ENCODE data around the gene IGSF9.
A peak's percentile ranks its signal among the peaks of the same experiment; 100 is the strongest.
"Not testable (repeated sequence)": the region's sequence is repeated elsewhere in the genome, so short reads cannot be mapped to it uniquely, and the experiment has no call there.

Gene IGSF9

GRCh38 chr1:159913451-159914192 lies 31.8 kb downstream of the IGSF9 start:
- Mint-ChIP-seq H3K27me3 (no peaks in the 10 kb centered on the region), H3K4me1 (peaks cover 82% of the 10 kb centered on the region), H3K9me3 (no peaks in the 10 kb centered on the region), H3K36me3 (peaks cover 5% of the 10 kb centered on the region), H3K4me3 (no peak overlapping the region), H3K27ac (no peak overlapping the region)

- H3K9me3 Mint-ChIP-seq: no peaks in the 10 kb centered on the region
- H3K4me1 Mint-ChIP-seq: peaks cover 85% of the 10 kb centered on the region
- peak overlapping the region; percentile 94 for H3K27ac Mint-ChIP-seq
- peaks cover 3% of the 10 kb centered on the region for H3K36me3 Mint-ChIP-seq
- H3K4me3 Mint-ChIP-seq: peak overlapping the region; percentile 47
- H3K27me3 Mint-ChIP-seq: no peaks in the 10 kb centered on the region
Measured at GRCh38 chr1:159911326-159912070, 33.9 kb downstream of the IGSF9 start.

GRCh38 chr1:159908031-159908940 lies 37.1 kb downstream of the IGSF9 start:
- Mint-ChIP-seq H3K36me3 (no peaks in the 10 kb centered on the region), H3K27ac (no peak overlapping the region), H3K9me3 (no peaks in the 10 kb centered on the region)

GRCh38 chr1:159906960-159907359 lies 38.5 kb downstream of the IGSF9 start:
- no peak overlapping the region for H3K4me3 Mint-ChIP-seq
- H3K27me3 Mint-ChIP-seq: no peaks in the 10 kb centered on the region
- H3K9me3 Mint-ChIP-seq: no peaks in the 10 kb centered on the region
- H3K4me1 Mint-ChIP-seq: peaks cover 46% of the 10 kb centered on the region
- H3K27ac Mint-ChIP-seq: no peak overlapping the region
- H3K36me3 Mint-ChIP-seq: no peaks in the 10 kb centered on the region

More at GRCh38 chr1:159908031-159908940, 37.1 kb downstream of the IGSF9 start:
- Mint-ChIP-seq H3K4me1 (peaks cover 59% of the 10 kb centered on the region), H3K27me3 (no peaks in the 10 kb centered on the region), H3K4me3 (no peak overlapping the region)

- not testable (repeated sequence) for H3K27me3 Mint-ChIP-seq, H3K9me3 Mint-ChIP-seq, H3K27ac Mint-ChIP-seq, H3K36me3 Mint-ChIP-seq, H3K4me3 Mint-ChIP-seq
- peaks cover 18% of the 10 kb centered on the region for H3K4me1 Mint-ChIP-seq
Measured at GRCh38 chr1:159904036-159904435, 41.4 kb downstream of the IGSF9 start.

GRCh38 chr1:159902541-159902940 lies 42.9 kb downstream of the IGSF9 start:
- Mint-ChIP-seq H3K36me3 (no peaks in the 10 kb centered on the region), H3K27me3 (no peaks in the 10 kb centered on the region)

GRCh38 chr1:159900755-159901360 lies 44.6 kb downstream of the IGSF9 start:
- no peaks in the 10 kb centered on the region for H3K4me1 Mint-ChIP-seq
- no peak overlapping the region for H3K27ac Mint-ChIP-seq
- H3K9me3 Mint-ChIP-seq: no peaks in the 10 kb centered on the region
- H3K4me3 Mint-ChIP-seq: no peak overlapping the region
- H3K27me3 Mint-ChIP-seq: no peaks in the 10 kb centered on the region
- H3K36me3 Mint-ChIP-seq: no peaks in the 10 kb centered on the region

More at GRCh38 chr1:159902541-159902940, 42.9 kb downstream of the IGSF9 start:
- Mint-ChIP-seq H3K9me3 (no peaks in the 10 kb centered on the region), H3K27ac (no peak overlapping the region), H3K4me3 (no peak overlapping the region), H3K4me1 (peaks cover 8% of the 10 kb centered on the region)

- Mint-ChIP-seq H3K4me3 (no peak within 1 kb of the TSS), H3K36me3 (no peaks in the 10 kb centered on the region), H3K9me3 (no peaks in the 10 kb centered on the region), H3K27ac (no peak within 1 kb of the TSS), H3K27me3 (no peaks in the 10 kb centered on the region), H3K4me1 (no peaks in the 10 kb centered on the region)
Measured at GRCh38 chr1:159900086-159900680, 45.2 kb downstream of the IGSF9 start, which contains the start of gene CFAP45. Gene CFAP45, minus strand, starts transcription at chr1:159900165. Its CDS starts 67 bp downstream, at chr1:159900098.

- H3K9me3 Mint-ChIP-seq, H3K27ac Mint-ChIP-seq, H3K4me1 Mint-ChIP-seq, H3K27me3 Mint-ChIP-seq, H3K36me3 Mint-ChIP-seq, H3K4me3 Mint-ChIP-seq: not testable (repeated sequence)
Measured at GRCh38 chr1:159899634-159900033, 45.8 kb downstream of the IGSF9 start.

- no peak overlapping the region for H3K27ac Mint-ChIP-seq
- H3K27me3 Mint-ChIP-seq: no peaks in the 10 kb centered on the region
- H3K4me1 Mint-ChIP-seq: no peaks in the 10 kb centered on the region
Measured at GRCh38 chr1:159898527-159898926, 46.9 kb downstream of the IGSF9 start.

GRCh38 chr1:159897962-159898361 lies 47.5 kb downstream of the IGSF9 start:
- Mint-ChIP-seq H3K36me3 (no peaks in the 10 kb centered on the region), H3K4me3 (no peak overlapping the region), H3K9me3 (no peaks in the 10 kb centered on the region), H3K27ac (no peak overlapping the region), H3K4me1 (no peaks in the 10 kb centered on the region), H3K27me3 (no peaks in the 10 kb centered on the region)

More at GRCh38 chr1:159898527-159898926, 46.9 kb downstream of the IGSF9 start:
- no peak overlapping the region for H3K4me3 Mint-ChIP-seq
- H3K9me3 Mint-ChIP-seq: no peaks in the 10 kb centered on the region
- no peaks in the 10 kb centered on the region for H3K36me3 Mint-ChIP-seq

- Mint-ChIP-seq H3K9me3 (no peaks in the 10 kb centered on the region), H3K27ac (no peak overlapping the region), H3K4me1 (peaks cover 2% of the 10 kb centered on the region), H3K36me3 (no peaks in the 10 kb centered on the region), H3K27me3 (no peaks in the 10 kb centered on the region), H3K4me3 (no peak overlapping the region)
Measured at GRCh38 chr1:159896546-159896930, 48.9 kb downstream of the IGSF9 start.

GRCh38 chr1:159895836-159896545 lies 49.4 kb downstream of the IGSF9 start:
- H3K36me3 Mint-ChIP-seq: no peaks in the 10 kb centered on the region
- no peak overlapping the region for H3K27ac Mint-ChIP-seq
- H3K4me1 Mint-ChIP-seq: peaks cover 5% of the 10 kb centered on the region
- no peaks in the 10 kb centered on the region for H3K27me3 Mint-ChIP-seq
- H3K4me3 Mint-ChIP-seq: no peak overlapping the region
- H3K9me3 Mint-ChIP-seq: no peaks in the 10 kb centered on the region

GRCh38 chr1:159895286-159895685 lies 50.1 kb downstream of the IGSF9 start:
- Mint-ChIP-seq H3K36me3 (no peaks in the 10 kb centered on the region), H3K4me1 (peaks cover 5% of the 10 kb centered on the region), H3K4me3 (no peak overlapping the region), H3K9me3 (no peaks in the 10 kb centered on the region), H3K27me3 (no peaks in the 10 kb centered on the region), H3K27ac (no peak overlapping the region)
